Measurements from ENCODE around the gene KCMF1.
A peak's percentile ranks its signal among the peaks of the same experiment; 100 is the strongest.

Gene KCMF1

DNA sequence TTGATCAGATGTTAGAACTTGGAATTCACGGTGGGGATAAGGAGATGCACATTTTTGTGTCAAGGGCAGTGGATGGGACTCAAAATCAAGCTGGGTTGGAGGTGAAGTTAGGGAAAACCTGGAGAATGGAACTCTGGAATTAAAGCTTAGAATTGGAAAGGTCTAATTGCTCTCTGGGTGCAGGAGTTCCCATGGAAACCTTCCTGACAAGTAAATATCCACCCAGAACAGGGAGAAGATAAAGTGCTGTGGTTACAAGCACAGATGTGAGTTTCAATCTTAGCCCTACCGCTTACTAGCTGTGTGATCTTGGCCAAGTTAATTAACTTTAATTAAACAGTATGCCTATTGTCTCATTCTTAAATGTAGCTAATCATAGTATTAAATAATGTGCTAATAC lies 90.9 kb downstream of the KCMF1 start:
- Histone ChIP-seq H3K36me3 (no peaks in the 10 kb centered on the region), H3K4me1 (peaks cover 8% of the 10 kb centered on the region), H3K9me3 (no peaks in the 10 kb centered on the region), H3K4me3 (ENCODE audit: low read depth, low read length) (no peak overlapping the region), H3K27me3 (no peaks in the 10 kb centered on the region)
- DNase-seq = no peak
- no peak for TF ChIP-seq CTCF (IDR thresholded peaks at IDR 0.05; ENCODE audit: low read depth, low read length)

DNA sequence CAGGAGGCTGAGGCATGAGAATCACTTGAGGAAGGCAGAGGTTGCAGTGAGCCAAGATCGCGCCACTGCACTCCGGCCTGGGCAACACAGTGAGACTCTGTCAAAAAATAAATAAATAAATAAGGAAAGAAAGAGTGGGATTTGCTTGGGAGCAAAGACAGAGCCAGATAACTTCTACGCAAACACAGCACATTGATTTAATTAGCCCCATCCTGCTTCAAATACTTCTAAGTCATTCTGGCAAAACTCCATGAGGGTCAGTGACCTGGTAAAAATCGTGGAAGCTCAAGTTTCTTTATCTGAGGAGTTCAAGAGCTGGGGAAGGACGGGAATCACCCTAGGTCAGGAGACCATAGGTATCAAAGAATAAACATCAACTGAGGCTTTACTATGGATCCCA lies 91.6 kb downstream of the KCMF1 start:
- no peaks in the 10 kb centered on the region for H3K27me3 ChIP-seq
- no peak for TF ChIP-seq CTCF (IDR thresholded peaks at IDR 0.05; ENCODE audit: low read depth, low read length)
- peaks cover 8% of the 10 kb centered on the region for H3K4me1 ChIP-seq
- H3K36me3 ChIP-seq = no peaks in the 10 kb centered on the region
- no peak overlapping the region for H3K4me3 ChIP-seq (ENCODE audit: low read depth, low read length)
- no peak for DNase-seq
- no peaks in the 10 kb centered on the region for H3K9me3 ChIP-seq

DNA sequence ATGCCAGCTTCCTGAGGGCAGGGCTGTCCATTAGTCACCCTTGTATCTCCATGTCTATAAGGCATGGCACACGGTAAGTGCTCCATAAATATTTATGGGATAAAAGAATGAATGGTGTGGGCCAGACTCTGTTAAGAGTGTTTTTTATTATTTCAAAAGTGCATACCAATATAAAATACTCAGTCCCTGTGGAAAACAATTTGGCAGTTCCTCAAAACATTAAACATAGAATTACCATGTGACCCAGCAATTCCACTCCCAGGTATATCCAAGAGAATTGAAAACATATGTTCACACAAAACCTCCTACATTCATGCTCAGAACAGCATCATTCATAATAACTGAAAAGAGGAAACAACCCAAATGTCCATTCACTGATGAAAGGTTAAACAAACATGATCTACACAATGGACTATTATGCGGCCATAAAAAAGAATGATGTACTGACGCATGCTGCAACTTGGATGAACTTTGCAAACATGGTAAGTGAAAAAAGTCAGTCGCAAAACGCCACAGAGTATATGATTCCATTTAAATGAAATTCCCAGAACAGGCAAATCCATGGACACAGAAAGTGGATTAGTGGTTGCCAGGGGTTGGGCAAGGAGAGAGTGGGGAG lies 93.1 kb downstream of the KCMF1 start:
- no peak overlapping the region for H3K4me3 ChIP-seq (ENCODE audit: low read depth, low read length)
- DNase-seq = no peak
- H3K9me3 ChIP-seq = no peaks in the 10 kb centered on the region
- no peaks in the 10 kb centered on the region for H3K27me3 ChIP-seq
- H3K36me3 ChIP-seq = no peaks in the 10 kb centered on the region
- TF ChIP-seq CTCF (IDR thresholded peaks at IDR 0.05; ENCODE audit: low read depth, low read length) = no peak
- H3K4me1 ChIP-seq = peaks cover 8% of the 10 kb centered on the region

- Histone ChIP-seq H3K36me3 (no peaks in the 10 kb centered on the region), H3K9me3 (no peaks in the 10 kb centered on the region), H3K27me3 (no peaks in the 10 kb centered on the region), H3K4me3 (ENCODE audit: low read depth, low read length) (no peak overlapping the region), H3K4me1 (peaks cover 8% of the 10 kb centered on the region)
- TF ChIP-seq CTCF (IDR thresholded peaks at IDR 0.05; ENCODE audit: low read depth, low read length) = no peak
- peak; percentile 43 for DNase-seq
Measured at GRCh38 chr2:85064927-85065577, 94.1 kb downstream of the KCMF1 start.

DNA sequence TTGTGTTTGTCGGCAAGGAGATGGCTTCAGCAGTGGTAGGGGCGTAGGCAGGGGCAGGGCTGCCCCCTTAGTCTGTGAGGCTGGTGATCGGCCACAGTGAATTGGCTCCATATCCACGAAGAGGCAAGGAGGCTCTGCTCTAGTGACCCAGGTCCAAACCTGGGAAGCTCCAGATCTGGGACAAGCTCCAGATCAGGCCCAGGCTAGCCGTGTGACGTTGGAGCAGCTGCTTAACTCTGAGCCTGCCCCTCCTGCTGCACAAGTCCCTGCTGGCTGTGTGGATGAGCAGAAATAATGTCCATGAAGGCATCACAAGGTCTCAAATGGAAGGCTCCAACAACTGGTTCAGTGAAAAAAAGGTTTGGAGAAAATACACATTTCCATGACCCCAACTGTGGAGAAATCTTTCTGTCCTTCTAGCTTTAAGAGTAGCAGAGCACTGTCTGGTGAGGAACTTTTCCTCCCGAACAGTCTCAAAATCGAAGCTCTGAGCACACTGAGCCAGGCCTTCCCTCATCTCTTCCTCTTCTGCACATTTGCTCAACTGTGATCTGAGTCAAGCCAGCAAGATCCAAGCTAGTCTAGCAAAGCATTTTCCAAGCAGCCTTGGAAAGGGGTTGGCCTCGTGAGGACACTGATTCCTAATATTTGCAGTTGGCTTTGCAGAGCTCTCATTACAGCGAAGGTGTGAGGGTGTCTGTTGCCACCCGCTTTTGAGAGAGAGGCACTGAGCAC lies 95.2 kb downstream of the KCMF1 start:
- no peak for DNase-seq
- no peaks in the 10 kb centered on the region for H3K36me3 ChIP-seq
- H3K9me3 ChIP-seq = no peaks in the 10 kb centered on the region
- H3K4me3 ChIP-seq (ENCODE audit: low read depth, low read length) = no peak overlapping the region
- TF ChIP-seq CTCF (IDR thresholded peaks at IDR 0.05; ENCODE audit: low read depth, low read length) = no peak
- peaks cover 8% of the 10 kb centered on the region for H3K4me1 ChIP-seq
- H3K27me3 ChIP-seq = no peaks in the 10 kb centered on the region

DNA sequence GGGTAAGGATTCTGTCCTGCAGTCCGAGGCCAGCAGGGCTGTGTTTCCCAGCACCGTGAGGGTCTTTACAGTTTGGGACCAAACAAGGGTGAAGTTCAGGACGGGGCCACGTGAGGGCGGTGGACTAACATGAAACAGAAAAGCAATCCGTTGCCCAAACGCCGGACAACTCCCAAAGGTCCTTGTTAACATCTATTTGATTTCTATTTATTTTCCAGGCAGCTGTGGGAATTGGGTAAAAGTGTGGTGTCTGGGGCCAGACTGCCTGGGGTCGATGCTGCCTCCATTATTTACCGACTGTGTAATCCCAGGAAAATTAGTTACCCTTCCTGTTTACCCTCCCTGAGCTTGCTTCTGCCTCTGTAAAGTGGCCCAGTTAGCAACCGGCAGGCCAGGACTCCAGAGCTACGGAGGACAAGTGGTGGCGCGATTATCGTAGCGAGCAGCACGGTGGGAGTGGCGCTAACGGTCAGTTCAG lies 96.0 kb downstream of the KCMF1 start:
- Histone ChIP-seq H3K4me1 (peaks cover 8% of the 10 kb centered on the region), H3K27me3 (no peaks in the 10 kb centered on the region), H3K4me3 (ENCODE audit: low read depth, low read length) (peak overlapping the region; percentile 53), H3K9me3 (no peaks in the 10 kb centered on the region), H3K36me3 (no peaks in the 10 kb centered on the region)
- peak; percentile 70 for TF ChIP-seq CTCF (IDR thresholded peaks at IDR 0.05; ENCODE audit: low read depth, low read length)
- peak; percentile 75 for DNase-seq

Data from BE2C (cell line).